SK-N-SH treated with all-trans-retinoic acid at 6 μM for 48 hours (cell line): ENCODE results near the gene GALNT11.

Experiments
- ATAC-seq: fragments of 200-7000 bp; cut with Tn5 transposase; 3 replicates; pipeline ENCODE4 v1.9.1; 2020; ENCODE audit warnings: mild to moderate bottlenecking, moderate library complexity
- ARNTL ChIP-seq: fragments of 450-650 bp; formaldehyde crosslinking; IDR thresholded peaks from 2 replicates; pipeline ENCODE4 v1.5.0; 2020; ENCODE audit warnings: low read depth, mild to moderate bottlenecking, moderate library complexity, borderline replicate concordance
- BACH2 ChIP-seq: fragments of 250-450 bp; sonication (Bioruptor Pico); IDR thresholded peaks from 2 replicates; pipeline ENCODE4 v1.9.0; 2021; ENCODE audit warnings: mild to moderate bottlenecking, borderline replicate concordance
- CSDC2 ChIP-seq: fragments of 250-450 bp; sonication (Bioruptor Pico); IDR thresholded peaks from 2 replicates; pipeline ENCODE4 v1.5.0; 2020; ENCODE audit warnings: mild to moderate bottlenecking, moderate library complexity
- ESRRG ChIP-seq: fragments of 250-450 bp; sonication (Bioruptor Pico); IDR thresholded peaks from 2 replicates; pipeline ENCODE4 v1.6.1; 2021; ENCODE audit warnings: mild to moderate bottlenecking
- GLIS3 ChIP-seq: fragments of 250-450 bp; sonication (Bioruptor Pico); IDR thresholded peaks from 2 replicates; pipeline ENCODE4 v1.5.0; 2020; ENCODE audit warnings: mild to moderate bottlenecking, moderate library complexity
- ISL1 ChIP-seq: fragments of 250-450 bp; sonication (Bioruptor Pico); IDR thresholded peaks from 2 replicates; pipeline ENCODE4 v2.1.2; 2022; ENCODE audit warnings: mild to moderate bottlenecking, moderate library complexity
- OSR1 ChIP-seq: fragments of 250-450 bp; sonication (Bioruptor Pico); IDR thresholded peaks from 2 replicates; pipeline ENCODE4 v1.8.0; 2022; ENCODE audit warnings: moderate library complexity, mild to moderate bottlenecking, inconsistent platforms
- PPARA ChIP-seq: fragments of 250-450 bp; sonication (Bioruptor Pico); IDR thresholded peaks from 2 replicates; pipeline ENCODE4 v1.5.0; 2020; ENCODE audit warnings: mild to moderate bottlenecking, borderline replicate concordance
- SNAI2 ChIP-seq: fragments of 250-450 bp; sonication (Bioruptor Pico); IDR thresholded peaks from 2 replicates; pipeline ENCODE4 v1.5.0; 2020; ENCODE audit warnings: mild to moderate bottlenecking, moderate library complexity
- TCF4 ChIP-seq: fragments of 250-450 bp; sonication (Bioruptor Pico); IDR thresholded peaks from 2 replicates; pipeline ENCODE4 v1.8.0; 2021; ENCODE audit warnings: mild to moderate bottlenecking, moderate library complexity, borderline replicate concordance
- TOX ChIP-seq: fragments of 250-450 bp; sonication (Bioruptor Pico); IDR thresholded peaks from 2 replicates; pipeline ENCODE4 v1.8.0; 2021; ENCODE audit warnings: mild to moderate bottlenecking, moderate library complexity, borderline replicate concordance
- ZC3H10 ChIP-seq: fragments of 250-450 bp; sonication (Bioruptor Pico); IDR thresholded peaks from 2 replicates; pipeline ENCODE4 v1.5.1; 2021; ENCODE audit warnings: mild to moderate bottlenecking, moderate library complexity
- ZFP3 ChIP-seq: fragments of 250-450 bp; sonication (Bioruptor Pico); IDR thresholded peaks from 2 replicates; pipeline ENCODE4 v1.5.0; 2020; ENCODE audit warnings: mild to moderate bottlenecking, moderate library complexity
- ZFP30 ChIP-seq: fragments of 450-650 bp; formaldehyde crosslinking; IDR thresholded peaks from 2 replicates; pipeline ENCODE4 v1.5.0; 2022; ENCODE audit warnings: mild to moderate bottlenecking, moderate library complexity
- ZNF565 ChIP-seq: fragments of 450-650 bp; formaldehyde crosslinking; conservative IDR thresholded peaks from 2 replicates; pipeline ENCODE4 v1.5.0; 2020; ENCODE audit warnings: low read depth, mild to moderate bottlenecking, moderate library complexity
- ZNF70 ChIP-seq: fragments of 450-650 bp; formaldehyde crosslinking; IDR thresholded peaks from 2 replicates; pipeline ENCODE4 v1.5.0; 2020; ENCODE audit warnings: mild to moderate bottlenecking, moderate library complexity
- ZNF8 ChIP-seq: fragments of 450-650 bp; formaldehyde crosslinking; IDR thresholded peaks from 2 replicates; pipeline ENCODE4 v1.5.0; 2020; ENCODE audit warnings: mild to moderate bottlenecking, moderate library complexity
- TF ChIP-seq, protein P1 (sequence below): fragments of 250-450 bp; sonication (Bioruptor Pico); IDR thresholded peaks from 2 replicates; pipeline ENCODE4 v1.5.1; 2020; ENCODE audit warnings: low read depth, mild to moderate bottlenecking, moderate library complexity
- TF ChIP-seq, protein P2 (sequence below): fragments of 250-450 bp; sonication (Bioruptor Pico); IDR thresholded peaks from 2 replicates; pipeline ENCODE4 v1.8.0; 2021; ENCODE audit warnings: low read depth, mild to moderate bottlenecking, moderate library complexity, borderline replicate concordance
- TF ChIP-seq, protein P3 (sequence below): fragments of 250-450 bp; sonication (Bioruptor Pico); IDR thresholded peaks from 2 replicates; pipeline ENCODE4 v1.5.1; 2021; ENCODE audit warnings: mild to moderate bottlenecking, moderate library complexity
- TF ChIP-seq, protein P4 (sequence below): fragments of 250-450 bp; sonication (Bioruptor Pico); IDR thresholded peaks from 2 replicates; pipeline ENCODE4 v1.8.0; 2020; ENCODE audit warnings: mild to moderate bottlenecking, moderate library complexity, borderline replicate concordance
- TF ChIP-seq, protein P5 (sequence below): fragments of 250-450 bp; sonication (Bioruptor Pico); IDR thresholded peaks from 2 replicates; pipeline ENCODE4 v1.5.0; 2020; ENCODE audit warnings: mild to moderate bottlenecking, moderate library complexity

The GALNT11 gene

DNA sequence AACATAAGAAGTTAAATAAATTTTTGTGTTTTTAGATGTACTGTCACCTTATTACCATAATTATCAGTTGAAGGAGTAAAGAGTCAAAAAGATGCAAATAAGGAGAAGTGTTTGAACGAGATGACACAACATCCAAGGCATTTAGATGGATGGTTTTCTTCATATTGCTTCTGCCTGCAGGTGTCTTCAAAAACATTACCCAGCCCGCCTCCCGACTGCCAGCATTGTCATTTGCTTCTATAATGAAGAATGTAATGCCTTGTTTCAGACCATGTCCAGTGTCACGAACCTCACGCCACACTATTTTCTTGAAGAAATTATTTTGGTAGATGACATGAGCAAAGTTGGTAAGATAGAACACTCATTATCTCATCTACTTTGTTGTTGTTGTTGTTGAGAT is 42.7 kb upstream of the GALNT11 start:
- TF ChIP-seq ISL1 (no peak), PPARA (no peak), CSDC2 (no peak), SNAI2 (no peak), ZC3H10 (CRISPR knock-in tag) (no peak), BACH2 (CRISPR knock-in tag) (no peak), GLIS3 (CRISPR knock-in tag) (no peak), ESRRG (CRISPR knock-in tag) (no peak), ZFP3 (CRISPR knock-in tag) (no peak), ZNF8 (CRISPR knock-in tag) (no peak), ZFP30 (CRISPR knock-in tag) (no peak), OSR1 (no peak), ARNTL (CRISPR knock-in tag) (no peak), TOX (no peak), TCF4 (CRISPR knock-in tag) (no peak)
- TF ChIP-seq, protein P1, sequence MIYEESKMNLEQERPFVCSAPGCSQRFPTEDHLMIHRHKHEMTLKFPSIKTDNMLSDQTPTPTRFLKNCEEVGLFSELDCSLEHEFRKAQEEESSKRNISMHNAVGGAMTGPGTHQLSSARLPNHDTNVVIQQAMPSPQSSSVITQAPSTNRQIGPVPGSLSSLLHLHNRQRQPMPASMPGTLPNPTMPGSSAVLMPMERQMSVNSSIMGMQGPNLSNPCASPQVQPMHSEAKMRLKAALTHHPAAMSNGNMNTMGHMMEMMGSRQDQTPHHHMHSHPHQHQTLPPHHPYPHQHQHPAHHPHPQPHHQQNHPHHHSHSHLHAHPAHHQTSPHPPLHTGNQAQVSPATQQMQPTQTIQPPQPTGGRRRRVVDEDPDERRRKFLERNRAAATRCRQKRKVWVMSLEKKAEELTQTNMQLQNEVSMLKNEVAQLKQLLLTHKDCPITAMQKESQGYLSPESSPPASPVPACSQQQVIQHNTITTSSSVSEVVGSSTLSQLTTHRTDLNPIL (CRISPR knock-in tag), result no peak
- TF ChIP-seq, protein P2, sequence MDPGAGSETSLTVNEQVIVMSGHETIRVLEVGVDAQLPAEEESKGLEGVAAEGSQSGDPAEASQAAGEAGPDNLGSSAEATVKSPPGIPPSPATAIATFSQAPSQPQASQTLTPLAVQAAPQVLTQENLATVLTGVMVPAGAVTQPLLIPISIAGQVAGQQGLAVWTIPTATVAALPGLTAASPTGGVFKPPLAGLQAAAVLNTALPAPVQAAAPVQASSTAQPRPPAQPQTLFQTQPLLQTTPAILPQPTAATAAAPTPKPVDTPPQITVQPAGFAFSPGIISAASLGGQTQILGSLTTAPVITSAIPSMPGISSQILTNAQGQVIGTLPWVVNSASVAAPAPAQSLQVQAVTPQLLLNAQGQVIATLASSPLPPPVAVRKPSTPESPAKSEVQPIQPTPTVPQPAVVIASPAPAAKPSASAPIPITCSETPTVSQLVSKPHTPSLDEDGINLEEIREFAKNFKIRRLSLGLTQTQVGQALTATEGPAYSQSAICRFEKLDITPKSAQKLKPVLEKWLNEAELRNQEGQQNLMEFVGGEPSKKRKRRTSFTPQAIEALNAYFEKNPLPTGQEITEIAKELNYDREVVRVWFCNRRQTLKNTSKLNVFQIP, result no peak
- TF ChIP-seq, all 23 proteins: peak for 0
- no peak for ATAC-seq

DNA sequence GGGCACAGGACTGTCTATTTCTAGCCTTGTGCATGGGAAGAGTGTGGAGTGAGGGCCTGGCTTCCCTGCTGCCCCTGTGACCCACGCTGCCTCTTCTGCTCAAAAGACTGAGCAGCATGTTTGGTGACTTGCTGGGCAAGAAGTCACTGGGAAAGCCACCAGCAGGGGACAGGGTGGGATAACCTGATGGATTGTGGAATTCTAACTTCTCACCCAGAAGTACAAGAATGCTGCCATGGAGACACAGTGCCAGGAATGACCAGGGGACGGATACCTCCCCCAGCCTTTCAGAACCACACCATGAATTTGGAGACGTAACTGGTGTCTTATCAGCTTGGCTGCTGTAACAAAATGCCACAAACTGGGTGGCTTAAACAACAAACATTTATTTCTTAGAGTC is 40.9 kb upstream of the GALNT11 start:
- TF ChIP-seq, protein P3, sequence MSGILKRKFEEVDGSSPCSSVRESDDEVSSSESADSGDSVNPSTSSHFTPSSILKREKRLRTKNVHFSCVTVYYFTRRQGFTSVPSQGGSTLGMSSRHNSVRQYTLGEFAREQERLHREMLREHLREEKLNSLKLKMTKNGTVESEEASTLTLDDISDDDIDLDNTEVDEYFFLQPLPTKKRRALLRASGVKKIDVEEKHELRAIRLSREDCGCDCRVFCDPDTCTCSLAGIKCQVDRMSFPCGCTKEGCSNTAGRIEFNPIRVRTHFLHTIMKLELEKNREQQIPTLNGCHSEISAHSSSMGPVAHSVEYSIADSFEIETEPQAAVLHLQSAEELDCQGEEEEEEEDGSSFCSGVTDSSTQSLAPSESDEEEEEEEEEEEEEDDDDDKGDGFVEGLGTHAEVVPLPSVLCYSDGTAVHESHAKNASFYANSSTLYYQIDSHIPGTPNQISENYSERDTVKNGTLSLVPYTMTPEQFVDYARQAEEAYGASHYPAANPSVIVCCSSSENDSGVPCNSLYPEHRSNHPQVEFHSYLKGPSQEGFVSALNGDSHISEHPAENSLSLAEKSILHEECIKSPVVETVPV, result no peak
- TF ChIP-seq TCF4 (CRISPR knock-in tag) (no peak), OSR1 (no peak), GLIS3 (CRISPR knock-in tag) (no peak), ZNF70 (CRISPR knock-in tag) (no peak), ZNF8 (CRISPR knock-in tag) (no peak), ZNF565 (no peak), BACH2 (CRISPR knock-in tag) (no peak)
- TF ChIP-seq, protein P4, sequence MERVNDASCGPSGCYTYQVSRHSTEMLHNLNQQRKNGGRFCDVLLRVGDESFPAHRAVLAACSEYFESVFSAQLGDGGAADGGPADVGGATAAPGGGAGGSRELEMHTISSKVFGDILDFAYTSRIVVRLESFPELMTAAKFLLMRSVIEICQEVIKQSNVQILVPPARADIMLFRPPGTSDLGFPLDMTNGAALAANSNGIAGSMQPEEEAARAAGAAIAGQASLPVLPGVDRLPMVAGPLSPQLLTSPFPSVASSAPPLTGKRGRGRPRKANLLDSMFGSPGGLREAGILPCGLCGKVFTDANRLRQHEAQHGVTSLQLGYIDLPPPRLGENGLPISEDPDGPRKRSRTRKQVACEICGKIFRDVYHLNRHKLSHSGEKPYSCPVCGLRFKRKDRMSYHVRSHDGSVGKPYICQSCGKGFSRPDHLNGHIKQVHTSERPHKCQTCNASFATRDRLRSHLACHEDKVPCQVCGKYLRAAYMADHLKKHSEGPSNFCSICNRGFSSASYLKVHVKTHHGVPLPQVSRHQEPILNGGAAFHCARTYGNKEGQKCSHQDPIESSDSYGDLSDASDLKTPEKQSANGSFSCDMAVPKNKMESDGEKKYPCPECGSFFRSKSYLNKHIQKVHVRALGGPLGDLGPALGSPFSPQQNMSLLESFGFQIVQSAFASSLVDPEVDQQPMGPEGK (CRISPR knock-in tag), result no peak
- TF ChIP-seq, protein P5, sequence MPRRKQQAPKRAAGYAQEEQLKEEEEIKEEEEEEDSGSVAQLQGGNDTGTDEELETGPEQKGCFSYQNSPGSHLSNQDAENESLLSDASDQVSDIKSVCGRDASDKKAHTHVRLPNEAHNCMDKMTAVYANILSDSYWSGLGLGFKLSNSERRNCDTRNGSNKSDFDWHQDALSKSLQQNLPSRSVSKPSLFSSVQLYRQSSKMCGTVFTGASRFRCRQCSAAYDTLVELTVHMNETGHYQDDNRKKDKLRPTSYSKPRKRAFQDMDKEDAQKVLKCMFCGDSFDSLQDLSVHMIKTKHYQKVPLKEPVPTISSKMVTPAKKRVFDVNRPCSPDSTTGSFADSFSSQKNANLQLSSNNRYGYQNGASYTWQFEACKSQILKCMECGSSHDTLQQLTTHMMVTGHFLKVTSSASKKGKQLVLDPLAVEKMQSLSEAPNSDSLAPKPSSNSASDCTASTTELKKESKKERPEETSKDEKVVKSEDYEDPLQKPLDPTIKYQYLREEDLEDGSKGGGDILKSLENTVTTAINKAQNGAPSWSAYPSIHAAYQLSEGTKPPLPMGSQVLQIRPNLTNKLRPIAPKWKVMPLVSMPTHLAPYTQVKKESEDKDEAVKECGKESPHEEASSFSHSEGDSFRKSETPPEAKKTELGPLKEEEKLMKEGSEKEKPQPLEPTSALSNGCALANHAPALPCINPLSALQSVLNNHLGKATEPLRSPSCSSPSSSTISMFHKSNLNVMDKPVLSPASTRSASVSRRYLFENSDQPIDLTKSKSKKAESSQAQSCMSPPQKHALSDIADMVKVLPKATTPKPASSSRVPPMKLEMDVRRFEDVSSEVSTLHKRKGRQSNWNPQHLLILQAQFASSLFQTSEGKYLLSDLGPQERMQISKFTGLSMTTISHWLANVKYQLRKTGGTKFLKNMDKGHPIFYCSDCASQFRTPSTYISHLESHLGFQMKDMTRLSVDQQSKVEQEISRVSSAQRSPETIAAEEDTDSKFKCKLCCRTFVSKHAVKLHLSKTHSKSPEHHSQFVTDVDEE (CRISPR knock-in tag), result no peak
- no peak for ATAC-seq

DNA sequence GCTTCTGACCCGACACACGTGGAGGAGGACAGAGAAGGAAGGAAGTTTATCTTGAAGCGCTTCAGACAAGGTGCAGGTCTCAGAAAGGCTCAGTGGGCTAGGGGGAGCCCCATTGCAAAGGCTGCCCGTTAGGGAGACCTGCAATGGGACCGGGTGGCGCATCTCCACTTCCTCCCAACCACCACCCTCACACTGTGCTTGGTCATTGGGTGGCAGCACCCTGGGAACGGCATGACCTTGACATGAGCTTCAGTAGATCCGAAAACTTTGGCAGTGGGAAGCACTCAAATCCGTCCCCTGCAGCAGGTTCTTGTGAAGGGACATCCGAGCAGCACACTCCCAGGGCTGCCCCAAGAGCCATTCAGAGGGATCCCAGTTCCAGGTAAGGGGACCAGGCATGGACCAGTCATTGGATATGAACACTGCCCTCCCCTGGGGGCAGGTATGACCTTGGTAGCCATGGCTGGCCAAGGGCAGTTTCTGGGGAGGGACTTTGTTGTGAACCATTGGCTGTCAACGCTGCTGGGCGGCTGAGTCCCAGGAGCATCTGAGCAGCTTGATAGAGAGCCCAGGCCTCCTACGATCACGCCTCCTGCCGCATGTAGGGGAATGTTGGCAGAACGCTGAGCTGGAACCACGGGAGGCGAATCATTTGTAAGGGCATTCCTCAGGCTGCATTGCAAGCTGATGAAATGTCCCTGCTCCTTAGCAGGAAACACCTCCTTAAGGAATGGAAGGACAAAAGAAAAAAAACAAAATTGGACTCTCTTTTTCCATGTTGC is 37.5 kb upstream of the GALNT11 start:
- no peak for ATAC-seq
- TF ChIP-seq CSDC2, result no peak
- TF ChIP-seq TOX, result no peak
- no peak for TF ChIP-seq GLIS3 (CRISPR knock-in tag)
- TF ChIP-seq ISL1, result no peak
- no peak for TF ChIP-seq ZFP30 (CRISPR knock-in tag)
- TF ChIP-seq, protein P5 (CRISPR knock-in tag), result no peak
- TF ChIP-seq, protein P2, result no peak
- no peak for TF ChIP-seq ZNF70 (CRISPR knock-in tag)
- TF ChIP-seq ZNF8 (CRISPR knock-in tag), result no peak
- no peak for TF ChIP-seq OSR1
